Glomerular visceral epithelial cell (primary cell): ENCODE measurements around the gene DBX1.
A peak's percentile ranks its signal among the peaks of the same experiment; 100 is the strongest.
"Not testable (repeated sequence)": the region's sequence is repeated elsewhere in the genome, so short reads cannot be mapped to it uniquely, and the experiment has no call there.

Experiments
- DNase-seq: peaks from one replicate; pipeline ENCODE4 v3.0.0-alpha.2; 2016; ENCODE audit errors: extremely low spot score

Gene DBX1

GRCh38 chr11:20161230-20161918, 1.1 kb upstream of the DBX1 start:
- no peak for DNase-seq

DNA sequence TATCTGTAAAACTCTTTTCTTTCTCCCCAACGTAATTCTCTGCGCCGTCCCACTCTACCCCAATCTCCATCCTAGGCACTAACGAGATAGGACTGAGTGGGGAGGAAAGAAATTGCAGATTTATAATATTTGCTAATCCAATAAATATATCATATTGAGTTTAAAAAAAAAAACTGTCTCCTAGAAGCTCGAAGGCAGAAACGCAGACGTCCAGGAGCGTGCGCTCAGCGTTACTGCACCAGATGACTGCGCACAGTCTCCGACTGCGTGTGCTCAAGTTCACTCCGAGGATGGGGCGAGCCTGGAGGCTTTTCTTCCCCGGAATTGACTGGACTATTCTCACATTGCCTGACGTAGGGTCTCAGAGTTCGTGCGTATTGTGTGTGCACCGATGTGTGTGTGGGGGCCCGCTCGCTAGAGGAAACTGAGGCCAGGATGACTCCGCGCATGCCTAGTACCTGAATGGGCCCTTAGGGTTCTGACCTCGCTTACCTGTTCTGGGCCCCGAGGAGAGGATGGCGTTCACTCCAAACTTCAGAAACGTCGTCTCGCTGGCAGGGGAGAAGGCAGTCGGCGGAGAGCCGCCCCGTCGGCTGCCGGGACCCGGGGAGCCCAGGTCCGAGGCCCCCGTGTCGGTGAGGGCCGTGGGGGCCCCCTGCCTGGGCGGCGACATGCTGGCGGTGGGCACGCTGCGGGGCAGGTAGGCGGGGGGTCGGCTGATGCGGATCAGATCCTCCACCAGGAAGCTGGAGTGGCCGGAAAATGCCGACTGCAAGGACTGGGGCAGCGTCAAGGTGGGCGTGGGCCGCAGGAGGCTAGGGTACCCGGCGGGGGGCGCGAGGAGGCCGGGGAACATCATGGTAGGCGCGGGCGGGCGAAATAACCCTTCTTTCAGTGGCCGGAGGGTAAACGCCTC, 551 bp downstream of the DBX1 start:
- no peak for DNase-seq

DNA sequence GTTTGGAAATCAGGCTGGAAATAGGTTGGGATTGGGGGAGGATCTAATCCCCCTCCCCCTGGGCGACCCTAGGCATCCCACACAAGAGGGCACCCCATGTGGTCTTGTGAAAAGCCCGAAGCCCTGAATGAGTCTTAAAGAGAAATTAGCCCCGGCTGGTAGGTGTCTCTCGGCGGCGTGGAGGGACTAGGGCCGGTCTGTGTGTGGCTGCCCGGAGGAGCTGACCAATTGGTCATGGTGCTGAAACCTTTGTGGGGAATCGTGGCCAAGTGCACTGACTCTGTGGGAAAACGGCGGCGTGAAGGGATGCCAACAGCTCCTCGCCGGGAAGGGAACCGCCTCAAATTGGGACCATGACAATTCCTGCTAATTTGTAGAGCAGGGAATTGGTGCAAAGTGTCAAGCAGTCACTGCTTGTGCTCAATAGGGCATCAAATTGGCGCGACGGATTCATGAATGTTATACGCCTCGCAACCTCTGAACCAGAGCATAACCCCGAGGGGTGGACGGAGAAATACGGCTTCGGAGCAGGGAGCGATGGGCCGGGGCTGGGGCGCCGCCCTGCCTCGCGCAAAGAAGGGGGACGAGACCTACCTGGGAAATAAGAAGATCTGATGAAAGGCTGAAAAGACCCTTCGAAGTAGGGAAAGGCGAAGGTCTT, 1.5 kb downstream of the DBX1 start:
- peak; percentile 36 for DNase-seq

- DNase-seq: no peak
These were observed 2.5 kb downstream of the DBX1 start for GRCh38 chr11:20157728-20158127.

- no peak for DNase-seq
These were observed 3.2 kb downstream of the DBX1 start for GRCh38 chr11:20156876-20157613.

GRCh38 chr11:20156280-20156875, 3.9 kb downstream of the DBX1 start:
- no peak for DNase-seq

DNA sequence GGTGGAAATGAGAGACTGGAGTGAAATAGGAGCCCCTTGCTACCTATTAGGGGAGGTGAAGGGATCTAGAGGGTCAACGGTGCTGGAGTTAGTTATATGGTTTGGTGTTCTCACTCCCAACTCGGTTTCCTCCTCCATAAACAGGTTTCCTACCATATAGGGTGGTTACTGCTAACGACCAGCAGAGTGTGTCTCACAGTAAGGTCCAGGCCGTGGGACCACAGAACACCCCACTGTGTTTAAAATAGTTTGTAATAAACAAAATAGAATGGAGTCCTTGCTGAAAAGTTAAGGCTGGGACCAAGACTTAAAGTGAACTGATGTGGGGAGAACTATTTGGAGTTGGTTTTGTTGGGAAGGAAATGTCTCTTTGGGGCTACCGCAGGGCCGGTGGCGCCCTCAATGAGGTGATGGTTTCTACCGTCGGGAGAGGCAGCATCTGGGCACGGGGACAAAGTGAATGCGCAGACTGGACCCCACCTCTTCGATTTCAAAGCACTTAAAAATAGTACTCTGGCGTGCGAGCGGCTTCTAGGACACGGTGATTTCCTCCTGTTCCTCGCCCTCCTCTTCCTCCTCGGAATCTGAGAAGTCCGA, 4.5 kb downstream of the DBX1 start:
- no peak for DNase-seq

DNA sequence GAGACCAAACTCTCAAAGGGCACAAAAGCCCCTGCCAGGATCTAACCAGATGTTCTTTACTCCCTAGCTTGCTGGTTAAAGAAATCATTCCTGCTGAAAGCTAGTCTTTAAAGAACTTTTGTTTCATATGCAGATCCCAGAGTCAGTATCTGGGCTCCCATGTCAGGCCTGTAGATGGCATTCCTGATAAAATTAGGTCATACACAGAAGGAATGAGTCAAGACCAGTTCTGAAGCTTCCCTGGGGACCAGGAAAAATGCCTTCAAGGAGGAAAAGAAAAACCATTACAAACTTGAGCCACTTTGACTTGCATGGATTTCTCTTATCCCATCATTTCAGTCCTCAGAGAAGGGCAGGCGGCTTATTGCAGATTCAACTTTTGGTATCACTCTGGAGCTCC, 5.9 kb downstream of the DBX1 start:
- DNase-seq: no peak

DNA sequence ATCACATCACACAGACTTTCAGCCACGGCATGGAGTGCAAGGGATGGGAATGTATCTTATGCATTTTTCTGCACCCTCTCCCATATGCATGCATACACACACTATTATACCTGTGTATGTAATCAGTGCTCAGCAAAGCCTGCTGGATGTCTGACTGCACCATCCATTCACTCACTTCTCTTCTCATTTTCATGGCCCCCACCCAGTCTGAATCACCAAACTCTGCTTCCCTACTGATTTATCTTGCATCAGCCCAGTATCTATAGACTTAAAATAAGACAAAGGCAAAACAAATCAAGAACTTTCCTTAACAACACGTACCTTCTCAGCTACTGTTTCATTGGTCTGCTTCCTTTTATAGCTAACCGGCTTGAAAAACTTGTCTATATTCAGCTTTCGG, 21.6 kb downstream of the DBX1 start:
- no peak for DNase-seq

DNA sequence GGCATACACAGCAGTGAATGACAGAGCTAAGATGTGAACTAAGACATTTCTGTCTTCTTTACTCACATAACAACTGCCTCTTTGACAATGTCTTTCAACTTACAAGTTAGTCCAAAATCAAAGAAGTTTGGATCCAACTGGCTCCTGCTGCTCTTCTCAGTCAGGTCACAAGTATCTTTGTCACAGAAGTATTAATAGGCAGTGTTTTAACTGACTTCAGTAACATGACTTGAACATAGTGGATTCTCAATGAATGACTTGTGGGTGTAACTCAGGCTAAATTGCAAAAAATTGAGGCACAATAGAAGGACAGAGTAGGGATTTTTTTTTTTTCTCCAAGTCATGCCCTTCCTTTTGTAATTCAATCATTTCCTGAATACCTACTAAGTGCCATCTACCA, 22.6 kb downstream of the DBX1 start:
- DNase-seq: no peak

- DNase-seq: no peak
These were observed 25.1 kb downstream of the DBX1 start for GRCh38 chr11:20134991-20135736.

DNA sequence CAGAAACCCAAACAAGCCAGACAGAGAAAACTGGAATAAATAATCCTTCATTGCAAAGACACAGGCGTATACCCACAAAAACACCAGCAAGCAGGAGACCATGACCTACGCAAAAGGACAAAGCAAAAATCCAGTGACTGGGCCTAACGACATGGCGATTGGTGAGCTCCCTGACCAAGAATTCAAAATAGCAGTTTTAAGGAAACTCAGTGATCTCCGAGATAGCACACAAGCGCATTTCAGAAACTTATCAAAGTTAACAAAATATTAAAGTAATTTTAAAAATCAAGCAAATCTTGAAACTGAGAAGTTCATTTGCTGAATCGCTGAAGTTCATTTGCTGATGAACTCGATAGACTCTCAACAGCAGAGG, 27.6 kb downstream of the DBX1 start:
- DNase-seq: no peak

DNA sequence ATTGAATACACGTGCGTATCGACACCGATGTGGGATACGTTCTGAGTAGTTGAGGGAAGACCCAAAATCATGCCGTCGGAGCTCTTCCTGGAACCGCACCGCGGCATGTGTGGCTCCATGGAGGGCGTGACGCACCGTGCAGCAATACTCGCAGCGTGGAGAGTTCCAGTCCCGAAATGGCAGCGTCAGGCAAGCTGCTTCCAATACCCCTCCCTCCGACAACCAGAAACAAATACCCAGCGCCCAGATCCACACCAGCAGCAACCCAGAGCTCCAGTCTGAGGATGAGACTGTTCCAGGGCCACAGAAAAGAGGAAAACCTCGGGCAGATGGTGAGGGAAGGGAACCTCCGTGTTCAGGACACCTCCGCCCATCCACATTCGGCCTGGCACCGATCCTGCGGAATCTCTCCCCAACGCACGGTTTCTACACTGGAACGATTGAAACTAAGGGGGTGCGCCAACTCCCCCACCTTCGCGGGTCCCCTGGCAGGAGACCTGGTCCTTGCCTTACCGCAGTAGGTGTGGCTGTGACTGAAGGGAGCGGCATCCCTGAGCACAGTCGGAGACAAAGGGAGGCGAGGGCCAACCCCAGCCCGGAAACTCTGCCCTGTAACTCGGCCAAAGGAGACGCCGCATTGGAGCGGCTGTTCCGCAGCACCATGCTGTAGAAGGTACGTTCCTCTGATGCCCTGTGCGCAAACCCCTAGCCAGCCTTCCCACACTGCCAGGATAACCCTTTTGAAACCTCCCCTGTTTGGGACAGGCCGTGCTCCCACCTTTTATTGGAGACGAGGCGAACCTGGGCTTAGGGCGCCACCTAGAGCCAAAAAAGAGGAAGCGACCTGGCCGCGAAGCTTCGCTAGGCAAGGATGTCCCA, 28.2 kb downstream of the DBX1 start:
- peak; percentile 69 for DNase-seq

DNA sequence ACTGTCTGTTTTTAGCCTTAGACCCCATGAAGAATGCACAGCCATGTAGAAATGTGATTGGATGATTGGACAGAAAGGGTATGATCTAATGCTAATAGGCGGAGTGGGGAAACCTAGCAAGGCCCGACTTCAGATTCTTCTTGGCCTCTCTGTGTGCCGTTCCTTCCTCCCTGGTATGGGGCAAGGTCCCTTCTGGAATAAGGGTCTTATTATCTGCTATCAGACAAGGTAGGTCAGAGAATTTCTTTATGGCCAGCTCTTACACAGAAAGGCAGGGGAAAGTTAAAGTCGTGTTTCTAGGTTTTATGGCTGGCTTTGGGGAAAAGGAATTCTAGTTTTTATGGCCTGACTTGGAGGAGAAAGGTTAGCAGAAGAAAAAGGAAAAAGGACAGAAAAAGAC, 30.6 kb downstream of the DBX1 start:
- no peak for DNase-seq

GRCh38 chr11:20128528-20128825, 31.8 kb downstream of the DBX1 start:
- not testable (repeated sequence) for DNase-seq

GRCh38 chr11:20127671-20128527, 32.4 kb downstream of the DBX1 start:
- DNase-seq: peak; percentile 65

GRCh38 chr11:20126724-20127123, 33.6 kb downstream of the DBX1 start:
- no peak for DNase-seq

- peak; percentile 67 for DNase-seq
These were observed 34.3 kb downstream of the DBX1 start for GRCh38 chr11:20125927-20126326.

DNA sequence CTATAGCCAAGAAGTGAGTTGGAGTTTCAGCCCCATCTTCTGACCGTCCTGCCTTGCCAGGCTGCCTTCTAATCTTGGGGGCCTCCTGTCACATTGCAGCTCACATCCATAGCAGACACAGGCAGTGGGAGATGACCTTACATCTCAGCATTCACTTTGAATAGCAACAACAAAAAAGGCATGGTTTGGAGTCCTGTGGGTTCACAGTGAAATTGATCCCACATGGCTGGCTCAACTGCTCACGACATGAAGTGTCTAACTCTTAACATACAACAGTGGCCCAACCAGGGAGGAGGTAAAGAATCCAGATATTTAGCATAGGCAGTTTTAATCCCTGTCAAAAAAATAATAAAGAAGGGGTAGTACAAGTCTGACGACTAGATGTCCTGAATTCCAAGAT, 38.1 kb downstream of the DBX1 start:
- DNase-seq: no peak
